Activated CD4-positive, CD25-positive, alpha-beta regulatory T cell treated with anti-CD3 and anti-CD28 coated beads, Interleukin-2, amount 50 U/mL, for 24 hours (primary cell): ENCODE data around the gene RAPGEF2.
"Not testable (repeated sequence)": the region's sequence is repeated elsewhere in the genome, so short reads cannot be mapped to it uniquely, and the experiment has no call there.

Experiments
- ATAC-seq, 2 donors: fragments of 150-1000 bp; cut with Tn5 transposase; one replicate each; pipeline ENCODE4 v1.10.0; 2021; ENCODE audit warnings: mild to moderate bottlenecking in 1 of 2, moderate library complexity in 1 of 2

The RAPGEF2 gene

GRCh38 chr4:159248384-159249178, 145.7 kb downstream of the RAPGEF2 start:
- ATAC-seq: no peak

- ATAC-seq: no peak
Observed at GRCh38 chr4:159250751-159251325, 148.0 kb downstream of the RAPGEF2 start.

GRCh38 chr4:159251580-159251979, 148.7 kb downstream of the RAPGEF2 start:
- not testable (repeated sequence) for ATAC-seq

GRCh38 chr4:159252491-159252890, 149.6 kb downstream of the RAPGEF2 start:
- ATAC-seq: no peak

- ATAC-seq: no peak
Observed at GRCh38 chr4:159256037-159256436, 153.2 kb downstream of the RAPGEF2 start.

- no peak for ATAC-seq
Observed at GRCh38 chr4:159258889-159259560, 156.1 kb downstream of the RAPGEF2 start.

- no peak for ATAC-seq
Observed at GRCh38 chr4:159264057-159264456, 161.2 kb downstream of the RAPGEF2 start.

GRCh38 chr4:159266981-159267868, 164.3 kb downstream of the RAPGEF2 start:
- ATAC-seq: no peak

GRCh38 chr4:159267869-159268285, 165.0 kb downstream of the RAPGEF2 start:
- ATAC-seq: no peak

- no peak for ATAC-seq
Observed at GRCh38 chr4:159268607-159269006, 165.7 kb downstream of the RAPGEF2 start.

GRCh38 chr4:159269116-159269515, 166.2 kb downstream of the RAPGEF2 start:
- no peak for ATAC-seq

- ATAC-seq: no peak
Observed at GRCh38 chr4:159269956-159270355, 167.1 kb downstream of the RAPGEF2 start.

GRCh38 chr4:159271856-159272255, 169.0 kb downstream of the RAPGEF2 start:
- ATAC-seq: no peak

- ATAC-seq: no peak
Observed at GRCh38 chr4:159272273-159273140, 169.6 kb downstream of the RAPGEF2 start.

GRCh38 chr4:159273141-159273438, 170.2 kb downstream of the RAPGEF2 start:
- no peak for ATAC-seq

- ATAC-seq: no peak
Observed at GRCh38 chr4:159273841-159274240, 171.0 kb downstream of the RAPGEF2 start.

- no peak for ATAC-seq
Observed at GRCh38 chr4:159278399-159278798, 175.5 kb downstream of the RAPGEF2 start.

GRCh38 chr4:159279084-159279483, 176.2 kb downstream of the RAPGEF2 start:
- ATAC-seq: no peak

- ATAC-seq: no peak
Observed at GRCh38 chr4:159280442-159281172, 177.7 kb downstream of the RAPGEF2 start.

GRCh38 chr4:159281771-159282170, 178.9 kb downstream of the RAPGEF2 start:
- no peak for ATAC-seq

- no peak for ATAC-seq
Observed at GRCh38 chr4:159282329-159282728, 179.4 kb downstream of the RAPGEF2 start.
